ENCODE data around the gene ABLIM1. TPM values are rescaled to one million over a fixed set of nuclear protein-coding genes. Genes with fewer than 3 reads are reported as not detected.

Gene ABLIM1
- total RNA-seq, 1 donor from 2014 or later: 152 TPM

DNA sequence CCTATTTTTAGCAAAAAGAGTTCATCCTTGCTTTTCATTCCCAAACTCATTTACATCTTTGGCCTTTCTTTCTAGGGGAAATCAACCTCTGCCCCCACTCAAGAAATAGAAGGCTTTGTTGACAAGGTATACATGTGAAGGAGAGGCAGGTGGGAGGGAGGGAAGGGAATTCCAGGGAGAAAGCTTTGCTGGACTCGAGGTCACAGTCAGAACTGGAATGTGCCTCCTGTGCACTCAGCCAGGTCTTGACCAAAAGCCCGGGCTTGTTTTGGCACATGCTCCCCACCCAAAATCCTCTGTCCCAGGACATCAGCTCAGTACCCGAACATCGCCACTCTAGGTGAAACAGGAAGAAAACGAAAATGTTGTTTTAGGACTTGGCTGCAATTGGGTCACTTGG, 61.3 kb downstream of the ABLIM1 start:
- H3K4me3 ChIP-seq (ENCODE audit: low read depth, low read length): no peak overlapping the region
- H3K36me3 ChIP-seq (ENCODE audit: control insufficient read depth, insufficient read depth, low read length): no peaks in the 10 kb centered on the region
- no peaks in the 10 kb centered on the region for H3K27me3 ChIP-seq (ENCODE audit: control insufficient read depth, insufficient read depth, low read length)
- no peak for FAIRE-seq
- DNase-seq (ENCODE audit: low read depth): no peak
- TF ChIP-seq, protein P1, sequence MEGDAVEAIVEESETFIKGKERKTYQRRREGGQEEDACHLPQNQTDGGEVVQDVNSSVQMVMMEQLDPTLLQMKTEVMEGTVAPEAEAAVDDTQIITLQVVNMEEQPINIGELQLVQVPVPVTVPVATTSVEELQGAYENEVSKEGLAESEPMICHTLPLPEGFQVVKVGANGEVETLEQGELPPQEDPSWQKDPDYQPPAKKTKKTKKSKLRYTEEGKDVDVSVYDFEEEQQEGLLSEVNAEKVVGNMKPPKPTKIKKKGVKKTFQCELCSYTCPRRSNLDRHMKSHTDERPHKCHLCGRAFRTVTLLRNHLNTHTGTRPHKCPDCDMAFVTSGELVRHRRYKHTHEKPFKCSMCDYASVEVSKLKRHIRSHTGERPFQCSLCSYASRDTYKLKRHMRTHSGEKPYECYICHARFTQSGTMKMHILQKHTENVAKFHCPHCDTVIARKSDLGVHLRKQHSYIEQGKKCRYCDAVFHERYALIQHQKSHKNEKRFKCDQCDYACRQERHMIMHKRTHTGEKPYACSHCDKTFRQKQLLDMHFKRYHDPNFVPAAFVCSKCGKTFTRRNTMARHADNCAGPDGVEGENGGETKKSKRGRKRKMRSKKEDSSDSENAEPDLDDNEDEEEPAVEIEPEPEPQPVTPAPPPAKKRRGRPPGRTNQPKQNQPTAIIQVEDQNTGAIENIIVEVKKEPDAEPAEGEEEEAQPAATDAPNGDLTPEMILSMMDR (IDR thresholded peaks at IDR 0.05; ENCODE audit: insufficient read depth, low read length, severe bottlenecking): no peak

DNA sequence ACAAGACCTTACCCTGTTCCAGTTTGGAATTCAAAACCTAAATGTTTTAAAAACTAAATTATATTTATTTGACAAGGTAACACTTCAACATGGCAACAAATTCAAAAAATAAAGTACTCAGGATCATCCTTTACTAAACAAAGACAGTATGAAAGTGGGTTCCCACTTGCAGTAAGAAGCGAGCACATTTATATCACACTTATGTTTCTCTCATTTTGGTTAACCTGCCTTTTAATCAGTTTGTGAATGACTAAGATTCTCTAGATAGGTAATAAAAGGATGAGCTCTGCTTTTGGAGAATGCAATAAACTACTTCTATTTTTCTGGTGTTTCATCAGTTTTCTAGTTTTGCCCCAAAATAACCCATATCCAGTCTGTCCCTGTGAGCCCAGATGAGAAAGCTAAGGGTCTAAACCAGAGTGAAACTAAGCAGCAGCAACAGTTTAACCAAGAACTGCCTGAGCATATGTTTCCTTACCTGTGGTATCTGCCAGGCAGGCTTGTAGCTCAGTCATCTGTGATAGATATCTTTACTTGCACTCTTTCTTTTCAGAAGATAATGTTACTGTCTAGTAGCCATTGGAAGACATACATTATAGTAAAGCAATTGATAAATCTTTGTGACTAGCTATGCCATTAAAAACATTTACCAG, 64.1 kb downstream of the ABLIM1 start:
- Histone ChIP-seq H3K4me3 (ENCODE audit: low read depth, low read length) (no peak overlapping the region), H3K27me3 (ENCODE audit: control insufficient read depth, insufficient read depth, low read length) (no peaks in the 10 kb centered on the region), H3K36me3 (ENCODE audit: control insufficient read depth, insufficient read depth, low read length) (no peaks in the 10 kb centered on the region)
- DNase-seq (ENCODE audit: low read depth) (no peak), FAIRE-seq (no peak)
- TF ChIP-seq, protein P1 (IDR thresholded peaks at IDR 0.05; ENCODE audit: insufficient read depth, low read length, severe bottlenecking): no peak

GRCh38 chr10:114593240-114593792, 64.8 kb downstream of the ABLIM1 start:
- FAIRE-seq (no peak), DNase-seq (ENCODE audit: low read depth) (no peak)
- H3K36me3 ChIP-seq (ENCODE audit: control insufficient read depth, insufficient read depth, low read length): no peaks in the 10 kb centered on the region
- H3K4me3 ChIP-seq (ENCODE audit: low read depth, low read length): no peak overlapping the region
- no peaks in the 10 kb centered on the region for H3K27me3 ChIP-seq (ENCODE audit: control insufficient read depth, insufficient read depth, low read length)
- TF ChIP-seq, protein P1 (IDR thresholded peaks at IDR 0.05; ENCODE audit: insufficient read depth, low read length, severe bottlenecking): no peak

GRCh38 chr10:114590993-114591392, 67.1 kb downstream of the ABLIM1 start:
- no peaks in the 10 kb centered on the region for H3K27me3 ChIP-seq (ENCODE audit: control insufficient read depth, insufficient read depth, low read length)
- H3K36me3 ChIP-seq (ENCODE audit: control insufficient read depth, insufficient read depth, low read length): no peaks in the 10 kb centered on the region
- TF ChIP-seq, protein P1 (IDR thresholded peaks at IDR 0.05; ENCODE audit: insufficient read depth, low read length, severe bottlenecking): no peak
- no peak overlapping the region for H3K4me3 ChIP-seq (ENCODE audit: low read depth, low read length)
- no peak for DNase-seq (ENCODE audit: low read depth)
- FAIRE-seq: no peak

- TF ChIP-seq, protein P1 (IDR thresholded peaks at IDR 0.05; ENCODE audit: insufficient read depth, low read length, severe bottlenecking): no peak
- no peak for FAIRE-seq
- Histone ChIP-seq H3K27me3 (ENCODE audit: control insufficient read depth, insufficient read depth, low read length) (no peaks in the 10 kb centered on the region), H3K4me3 (ENCODE audit: low read depth, low read length) (no peak overlapping the region), H3K36me3 (ENCODE audit: control insufficient read depth, insufficient read depth, low read length) (no peaks in the 10 kb centered on the region)
- no peak for DNase-seq (ENCODE audit: low read depth)
Observed at GRCh38 chr10:114584419-114584818, 73.7 kb downstream of the ABLIM1 start.

- TF ChIP-seq, protein P1 (IDR thresholded peaks at IDR 0.05; ENCODE audit: insufficient read depth, low read length, severe bottlenecking): no peak
- DNase-seq (ENCODE audit: low read depth): no peak
Observed at GRCh38 chr10:114581071-114581470, 77.0 kb downstream of the ABLIM1 start.

More at GRCh38 chr10:114581071-114581470, 77.0 kb downstream of the ABLIM1 start:
- Histone ChIP-seq H3K4me3 (ENCODE audit: low read depth, low read length) (no peak overlapping the region), H3K27me3 (ENCODE audit: control insufficient read depth, insufficient read depth, low read length) (no peaks in the 10 kb centered on the region), H3K36me3 (ENCODE audit: control insufficient read depth, insufficient read depth, low read length) (no peaks in the 10 kb centered on the region)
- FAIRE-seq: no peak
